GM21526 (cell line): Measurements from ENCODE around the gene SH3D21.

Experiments
- ATAC-seq: cut with Tn5 transposase; IDR thresholded peaks from one replicate; pipeline ENCODE4 v1.9.1; 2021; ENCODE audit warnings: moderate library complexity; ENCODE audit not compliant: unreplicated experiment, low FRiP score

The SH3D21 gene

GRCh38 chr1:36328088-36328480, 21.9 kb downstream of the SH3D21 start:
- ATAC-seq, result no peak

- no peak for ATAC-seq
These were observed 22.5 kb downstream of the SH3D21 start for GRCh38 chr1:36328713-36329112.

DNA sequence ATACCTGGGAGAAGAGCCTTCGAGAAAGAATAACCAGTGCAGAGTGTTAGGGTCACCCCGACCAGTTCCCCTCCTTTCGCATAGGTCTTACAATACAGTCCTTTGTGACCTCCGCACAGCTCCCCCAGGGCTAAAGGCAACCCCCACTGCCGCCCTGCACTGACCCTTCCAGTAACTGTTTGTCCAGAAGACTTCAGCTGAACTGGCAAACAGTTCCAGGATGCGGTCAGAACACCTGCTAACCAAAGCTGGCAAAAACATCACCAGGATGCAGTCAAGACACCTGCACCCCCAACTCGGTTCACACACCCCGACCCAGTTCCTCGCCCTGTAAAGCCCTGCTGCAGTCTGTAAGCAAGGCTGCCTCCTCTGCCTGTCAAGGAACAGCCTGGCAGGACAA, 23.6 kb downstream of the SH3D21 start:
- no peak for ATAC-seq

DNA sequence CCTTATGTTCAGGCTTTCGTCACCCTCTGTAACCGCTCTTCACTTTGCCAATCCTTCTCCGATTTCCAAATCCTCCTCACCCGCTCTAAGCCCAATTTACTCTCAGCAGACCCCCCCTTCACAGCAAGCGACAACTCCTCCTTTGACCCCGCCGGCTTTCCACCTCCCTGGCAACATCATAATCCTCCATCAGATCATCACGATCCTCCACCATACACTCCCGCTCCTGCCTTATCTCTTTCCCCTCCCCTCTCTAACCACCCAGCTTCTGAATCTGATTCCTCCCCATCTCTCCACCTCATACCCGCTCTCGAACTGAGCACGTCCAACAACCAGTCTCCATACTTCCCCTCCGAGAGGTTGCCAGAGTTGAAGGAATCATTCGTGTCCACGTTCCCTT, 24.8 kb downstream of the SH3D21 start:
- no peak for ATAC-seq

- ATAC-seq, result no peak
These were observed 31.7 kb downstream of the SH3D21 start for GRCh38 chr1:36337830-36338229.

- no peak for ATAC-seq
These were observed 33.0 kb downstream of the SH3D21 start for GRCh38 chr1:36339215-36339614.

- ATAC-seq, result no peak
These were observed 33.4 kb downstream of the SH3D21 start for GRCh38 chr1:36339615-36340014.

- ATAC-seq, result no peak
These were observed 35.6 kb downstream of the SH3D21 start for GRCh38 chr1:36341626-36342320.

GRCh38 chr1:36342426-36343185, 36.4 kb downstream of the SH3D21 start:
- ATAC-seq, result no peak

- no peak for ATAC-seq
These were observed 37.7 kb downstream of the SH3D21 start for GRCh38 chr1:36343651-36344394.

DNA sequence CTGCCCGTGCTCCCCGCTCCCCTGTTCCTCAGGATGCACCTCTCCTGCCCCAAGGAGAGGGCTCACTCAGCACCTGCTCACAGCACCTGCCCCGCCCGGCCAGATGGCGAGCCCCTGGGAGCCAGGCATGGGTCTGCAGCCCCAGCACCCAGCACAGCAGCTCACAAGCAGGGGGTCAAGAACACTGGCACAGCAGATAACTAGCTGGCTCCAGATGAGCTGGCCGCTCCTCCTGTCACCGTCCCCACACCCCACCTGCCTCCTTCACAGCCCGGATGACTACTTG, 38.2 kb downstream of the SH3D21 start:
- ATAC-seq, result no peak

- ATAC-seq, result no peak
These were observed 39.2 kb downstream of the SH3D21 start for GRCh38 chr1:36345353-36345752.

DNA sequence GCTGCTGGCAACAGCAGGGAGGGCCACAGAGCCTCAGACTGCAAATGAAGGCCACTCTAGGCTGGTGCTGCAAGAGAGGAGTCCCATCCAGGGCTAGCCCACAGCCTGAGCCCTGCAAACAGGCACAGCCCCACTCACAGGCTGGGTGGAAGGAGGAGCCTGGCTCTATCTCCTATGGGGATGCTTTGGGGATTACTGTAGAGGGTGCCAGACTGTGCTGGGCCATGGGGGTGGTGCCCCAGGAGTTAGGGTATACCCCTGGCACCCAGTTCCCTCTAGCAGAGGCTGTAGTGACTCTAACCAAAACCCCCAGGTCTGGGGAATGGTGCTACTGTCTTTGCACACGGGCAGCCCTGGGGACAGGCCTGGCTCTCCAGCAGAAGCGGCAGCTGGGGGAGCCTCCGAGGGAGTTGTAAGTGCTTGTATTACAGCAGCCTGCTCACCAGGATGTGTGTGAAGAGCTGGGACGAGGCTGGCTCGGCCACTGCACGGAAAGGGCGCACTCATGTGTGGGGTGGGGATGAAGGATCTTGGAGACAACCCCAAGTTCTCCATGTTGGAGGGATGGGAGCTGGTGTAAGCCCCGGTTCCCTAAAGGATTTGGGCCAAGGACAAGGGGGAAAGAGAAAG, 40.7 kb downstream of the SH3D21 start:
- no peak for ATAC-seq

DNA sequence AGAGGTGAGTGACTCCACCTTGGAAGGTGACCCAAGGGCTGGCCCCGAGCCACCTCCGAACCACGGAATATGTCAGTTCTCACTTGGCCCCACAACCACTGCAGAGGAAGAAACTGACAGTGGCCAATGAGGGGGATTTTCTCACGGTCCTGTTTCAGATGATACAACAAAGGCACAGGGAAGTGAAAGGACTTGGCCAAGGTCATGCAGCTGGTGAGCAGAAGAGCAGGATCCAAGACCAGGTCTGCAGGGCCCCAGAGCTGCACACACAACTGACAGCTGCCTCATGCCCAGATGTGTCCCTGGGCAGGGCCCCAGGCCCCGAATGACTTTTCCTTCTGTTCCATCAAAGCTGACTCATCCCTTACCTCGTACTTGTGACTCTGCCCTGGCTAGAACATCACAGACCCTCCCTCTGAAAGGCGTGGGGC, 43.1 kb downstream of the SH3D21 start:
- ATAC-seq, result peak; percentile 71

DNA sequence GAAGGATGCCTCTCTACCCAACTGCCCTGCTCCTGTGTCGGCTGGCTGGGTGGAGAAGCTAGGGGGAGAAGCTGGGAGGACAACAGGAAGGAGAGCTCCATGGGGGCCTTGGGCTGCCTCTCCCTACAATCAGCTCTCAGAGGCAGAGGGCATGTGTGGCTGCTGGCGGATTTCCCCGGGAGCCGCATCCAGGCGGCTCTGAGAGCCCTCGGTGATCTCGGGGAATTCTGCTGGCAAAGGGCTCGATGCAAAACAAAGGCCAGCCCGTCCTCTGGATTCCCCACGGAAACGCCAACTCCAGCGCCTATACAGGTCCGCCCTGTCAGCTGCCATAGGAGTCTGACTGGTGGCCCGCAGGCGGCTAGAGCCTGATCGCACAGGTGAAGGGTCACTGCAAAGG, 43.7 kb downstream of the SH3D21 start:
- ATAC-seq, result no peak

GRCh38 chr1:36350659-36351226, 44.6 kb downstream of the SH3D21 start:
- no peak for ATAC-seq

GRCh38 chr1:36351227-36351977, 45.2 kb downstream of the SH3D21 start:
- no peak for ATAC-seq

- no peak for ATAC-seq
These were observed 46.1 kb downstream of the SH3D21 start for GRCh38 chr1:36352125-36352909.
